ENCODE measurements around the gene VPS26C.

Gene VPS26C

DNA sequence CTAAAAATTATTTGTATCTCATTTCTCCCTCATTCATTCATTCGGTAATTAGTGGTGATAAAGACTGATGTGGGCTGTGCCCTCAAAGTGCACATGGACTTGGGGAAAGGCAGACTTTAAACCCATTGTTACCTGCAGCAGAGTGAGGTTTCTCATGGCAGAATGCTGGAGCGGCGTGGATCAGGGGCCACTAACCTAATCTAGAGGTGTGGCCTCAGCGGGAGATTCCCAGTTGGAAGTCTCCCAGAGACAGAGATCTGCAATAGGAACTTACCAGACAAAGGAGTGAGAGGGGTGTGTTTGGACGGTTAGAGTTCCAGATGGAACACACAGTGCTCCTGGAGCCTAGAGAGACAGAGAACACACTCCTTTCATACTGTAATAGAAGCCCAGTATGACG is 73.5 kb downstream of the VPS26C start:
- POLR2A ChIA-PET, result no interaction called here
- TF ChIP-seq, protein P1, sequence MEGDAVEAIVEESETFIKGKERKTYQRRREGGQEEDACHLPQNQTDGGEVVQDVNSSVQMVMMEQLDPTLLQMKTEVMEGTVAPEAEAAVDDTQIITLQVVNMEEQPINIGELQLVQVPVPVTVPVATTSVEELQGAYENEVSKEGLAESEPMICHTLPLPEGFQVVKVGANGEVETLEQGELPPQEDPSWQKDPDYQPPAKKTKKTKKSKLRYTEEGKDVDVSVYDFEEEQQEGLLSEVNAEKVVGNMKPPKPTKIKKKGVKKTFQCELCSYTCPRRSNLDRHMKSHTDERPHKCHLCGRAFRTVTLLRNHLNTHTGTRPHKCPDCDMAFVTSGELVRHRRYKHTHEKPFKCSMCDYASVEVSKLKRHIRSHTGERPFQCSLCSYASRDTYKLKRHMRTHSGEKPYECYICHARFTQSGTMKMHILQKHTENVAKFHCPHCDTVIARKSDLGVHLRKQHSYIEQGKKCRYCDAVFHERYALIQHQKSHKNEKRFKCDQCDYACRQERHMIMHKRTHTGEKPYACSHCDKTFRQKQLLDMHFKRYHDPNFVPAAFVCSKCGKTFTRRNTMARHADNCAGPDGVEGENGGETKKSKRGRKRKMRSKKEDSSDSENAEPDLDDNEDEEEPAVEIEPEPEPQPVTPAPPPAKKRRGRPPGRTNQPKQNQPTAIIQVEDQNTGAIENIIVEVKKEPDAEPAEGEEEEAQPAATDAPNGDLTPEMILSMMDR (IDR thresholded peaks at IDR 0.05; ENCODE audit: control extremely low read depth, extremely low read depth, low read depth, missing control alignments), result no peak
- DNase-seq (ENCODE audit: extremely low spot score), result no peak
- CTCF ChIA-PET, result interaction anchor here (1.4 kb wide), 1 partner anchor 14 kb away, joined by 4 read pairs; no protein-coding TSS in a partner anchor

DNA sequence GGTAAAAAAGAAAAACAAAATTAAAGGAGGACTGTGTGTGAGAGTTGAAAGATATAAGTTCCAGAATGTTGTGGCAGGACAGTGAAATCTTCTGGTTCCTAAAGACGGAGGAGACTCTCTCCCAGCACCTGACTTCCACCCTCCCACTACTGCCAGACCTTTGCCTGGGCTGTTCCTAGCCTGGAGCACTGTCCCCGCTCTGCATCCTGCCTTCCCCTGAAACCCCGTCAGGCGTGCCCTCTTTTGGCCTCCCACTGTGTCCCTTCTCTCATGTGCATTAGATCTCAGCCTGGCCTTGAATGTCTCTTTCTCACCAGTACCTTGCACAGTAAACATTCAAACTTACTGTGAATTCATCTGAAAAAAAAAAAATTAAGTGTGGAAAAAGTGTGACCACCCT is 74.1 kb downstream of the VPS26C start:
- CTCF ChIA-PET, result no interaction called here
- DNase-seq (ENCODE audit: extremely low spot score), result no peak
- POLR2A ChIA-PET, result no interaction called here
- TF ChIP-seq, protein P1 (IDR thresholded peaks at IDR 0.05; ENCODE audit: control extremely low read depth, extremely low read depth, low read depth, missing control alignments), result no peak

DNA sequence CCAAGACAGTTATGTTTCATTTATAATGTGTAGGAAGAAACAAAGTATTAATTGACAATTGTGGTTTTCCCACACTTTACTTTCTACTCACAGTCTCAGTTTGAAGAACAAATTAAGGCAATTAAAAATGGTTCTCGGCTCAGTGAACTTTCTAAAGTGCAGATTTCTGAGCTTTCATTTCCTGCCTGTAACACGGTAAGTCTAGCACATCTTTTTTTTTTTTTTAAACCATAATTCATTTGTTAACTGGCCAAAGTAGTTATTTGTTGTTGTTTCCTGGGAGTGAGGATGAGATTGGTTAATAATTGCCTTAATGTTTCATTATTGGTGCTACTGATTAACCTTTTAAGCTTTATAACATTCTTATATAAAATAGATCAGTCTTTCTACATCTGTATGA is 75.1 kb downstream of the VPS26C start:
- TF ChIP-seq, protein P1 (IDR thresholded peaks at IDR 0.05; ENCODE audit: control extremely low read depth, extremely low read depth, low read depth, missing control alignments), result no peak
- DNase-seq (ENCODE audit: extremely low spot score), result no peak
- ChIA-PET POLR2A (no interaction called here), CTCF (no interaction called here)

DNA sequence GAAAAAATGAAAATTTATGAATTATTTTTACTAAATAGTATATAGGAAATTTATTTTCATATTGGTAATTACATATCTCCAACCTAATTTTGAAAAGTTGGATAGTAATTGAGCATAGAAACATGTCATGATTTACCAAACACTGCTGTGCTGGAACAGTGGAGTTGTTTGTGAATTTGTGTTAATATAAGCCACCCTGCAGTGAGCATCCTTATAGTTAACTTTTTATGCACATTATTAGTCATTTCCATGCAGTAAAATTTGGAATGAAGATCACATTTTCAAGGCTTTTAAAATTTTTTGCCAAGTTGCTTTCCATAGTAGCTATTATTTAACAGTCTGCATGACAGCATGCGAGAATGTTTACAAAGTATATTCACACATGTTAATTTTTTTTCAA is 78.3 kb downstream of the VPS26C start:
- CTCF ChIA-PET, result interaction anchor here (1.2 kb wide), 1 partner anchor 14 kb away, joined by 3 read pairs; no protein-coding TSS in a partner anchor
- POLR2A ChIA-PET, result interaction anchor here (0.6 kb wide), 1 partner anchor 191 kb away, joined by 3 read pairs; no protein-coding TSS in a partner anchor
- DNase-seq (ENCODE audit: extremely low spot score), result no peak
- TF ChIP-seq, protein P1 (IDR thresholded peaks at IDR 0.05; ENCODE audit: control extremely low read depth, extremely low read depth, low read depth, missing control alignments), result no peak

DNA sequence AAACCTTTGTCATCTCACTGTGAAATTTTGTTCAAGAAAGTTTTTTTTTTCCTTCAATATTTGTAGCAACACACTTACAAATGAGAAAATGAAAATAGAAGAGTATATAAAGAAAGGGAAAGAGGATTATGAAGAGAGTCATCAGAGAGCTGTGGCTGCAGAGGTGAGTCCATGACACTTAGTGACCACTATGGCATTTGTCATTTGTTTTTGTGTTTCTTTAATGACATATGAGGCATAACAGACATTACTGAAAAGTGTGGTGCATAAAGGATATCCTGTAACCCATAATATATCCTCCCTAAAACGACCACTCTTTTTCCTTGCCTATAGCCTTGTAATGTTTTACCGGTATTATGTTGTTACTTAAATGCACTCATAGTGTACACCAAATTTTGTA is 80.2 kb downstream of the VPS26C start:
- CTCF ChIA-PET, result interaction anchor here (1.6 kb wide), 1 partner anchor 20 kb away, joined by 5 read pairs; no protein-coding TSS in a partner anchor
- POLR2A ChIA-PET, result no interaction called here
- DNase-seq (ENCODE audit: extremely low spot score), result no peak
- TF ChIP-seq, protein P1 (IDR thresholded peaks at IDR 0.05; ENCODE audit: control extremely low read depth, extremely low read depth, low read depth, missing control alignments), result no peak

DNA sequence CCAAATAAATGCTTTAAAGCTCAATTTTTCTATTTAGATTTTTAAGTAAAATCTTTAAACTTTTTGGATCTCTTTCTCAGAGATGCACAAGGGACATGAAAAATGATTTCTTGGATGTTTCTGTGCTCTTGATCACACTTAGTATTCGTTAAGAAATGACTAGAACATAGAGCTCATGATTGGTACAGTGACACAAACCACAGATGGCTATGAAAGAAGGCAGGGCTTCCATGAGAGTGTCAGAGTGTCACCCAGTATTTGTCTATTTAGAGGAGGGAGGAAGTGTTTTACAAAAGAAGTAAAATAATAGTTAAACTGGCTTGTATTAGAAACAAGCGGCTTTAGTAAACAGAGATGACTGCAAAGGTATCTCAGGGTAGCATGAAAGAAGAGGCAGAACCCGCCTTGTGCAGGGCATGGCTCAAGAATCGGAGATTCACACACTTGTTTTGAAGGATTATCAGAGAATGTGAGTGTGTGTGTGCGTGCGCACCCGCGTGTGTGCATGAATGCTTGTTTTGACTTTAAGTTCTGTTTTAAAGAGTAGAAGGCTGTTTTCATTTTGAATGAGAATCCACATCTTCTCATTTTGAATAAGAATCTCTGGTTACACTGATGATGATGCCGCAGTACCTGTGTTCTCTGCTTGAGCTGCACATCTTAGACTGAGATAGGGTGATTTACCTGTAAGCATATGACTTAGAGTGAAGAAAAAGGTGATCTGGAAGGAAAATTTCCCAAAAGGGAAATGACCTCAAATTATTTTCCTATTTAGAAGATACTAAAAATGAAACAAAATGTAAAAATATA is 82.1 kb downstream of the VPS26C start:
- TF ChIP-seq, protein P1 (IDR thresholded peaks at IDR 0.05; ENCODE audit: control extremely low read depth, extremely low read depth, low read depth, missing control alignments), result no peak
- POLR2A ChIA-PET, result no interaction called here
- DNase-seq (ENCODE audit: extremely low spot score), result no peak
- CTCF ChIA-PET, result interaction anchor here (0.7 to 1.9 kb wide), 2 partner anchors 23 to 222 kb away, joined by 3 to 7 read pairs; no protein-coding TSS in a partner anchor
